GM19023 (cell line): ENCODE measurements around the gene RNF34.

ENCODE experiments used
- ATAC-seq: cut with Tn5 transposase; IDR thresholded peaks from one replicate; pipeline ENCODE4 v1.9.1; 2021; ENCODE audit warnings: mild to moderate bottlenecking, moderate library complexity; ENCODE audit not compliant: unreplicated experiment

Gene RNF34

DNA sequence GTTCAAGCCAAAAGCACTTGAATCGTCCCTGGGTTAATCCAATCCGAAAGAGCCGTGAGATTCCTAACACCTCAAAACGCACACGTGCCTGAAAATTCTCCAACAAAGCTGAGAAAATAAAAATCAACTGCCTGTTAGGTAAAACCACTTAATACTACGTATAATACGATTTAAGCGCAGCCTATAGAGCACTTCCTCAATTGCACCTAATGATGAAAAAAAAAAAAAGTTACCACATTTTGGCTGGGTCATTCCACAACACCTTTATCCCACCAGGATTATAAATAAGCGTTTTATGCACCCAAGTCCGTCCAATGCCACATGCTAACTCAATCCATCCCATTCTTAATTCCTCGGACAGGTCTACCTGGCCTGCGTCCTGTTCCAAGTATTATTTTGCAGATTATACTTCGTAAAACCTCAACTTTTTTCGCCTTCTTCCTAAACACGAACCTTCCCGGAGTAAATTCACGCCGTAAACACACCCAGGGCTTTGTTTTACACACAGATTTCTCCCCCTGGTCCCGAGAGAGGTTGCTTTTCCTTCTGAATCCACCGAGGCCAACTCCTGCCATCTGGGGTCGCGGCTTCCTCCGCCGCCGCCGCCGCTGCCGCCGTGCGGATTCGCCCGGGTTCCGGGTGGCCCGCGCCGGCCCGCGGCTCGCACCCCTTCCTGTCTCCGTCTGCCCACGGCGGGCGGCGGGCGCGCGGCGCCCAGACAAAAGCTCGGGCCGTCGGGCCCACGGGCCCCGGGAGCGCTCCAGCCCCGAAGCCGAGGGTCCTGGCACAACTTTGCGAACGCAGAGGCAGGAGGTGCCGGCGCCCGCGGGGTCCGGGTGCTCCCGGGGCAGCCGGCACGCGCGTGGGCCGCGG lies 66.2 kb downstream of the RNF34 start:
- ATAC-seq = peak; percentile 7

DNA sequence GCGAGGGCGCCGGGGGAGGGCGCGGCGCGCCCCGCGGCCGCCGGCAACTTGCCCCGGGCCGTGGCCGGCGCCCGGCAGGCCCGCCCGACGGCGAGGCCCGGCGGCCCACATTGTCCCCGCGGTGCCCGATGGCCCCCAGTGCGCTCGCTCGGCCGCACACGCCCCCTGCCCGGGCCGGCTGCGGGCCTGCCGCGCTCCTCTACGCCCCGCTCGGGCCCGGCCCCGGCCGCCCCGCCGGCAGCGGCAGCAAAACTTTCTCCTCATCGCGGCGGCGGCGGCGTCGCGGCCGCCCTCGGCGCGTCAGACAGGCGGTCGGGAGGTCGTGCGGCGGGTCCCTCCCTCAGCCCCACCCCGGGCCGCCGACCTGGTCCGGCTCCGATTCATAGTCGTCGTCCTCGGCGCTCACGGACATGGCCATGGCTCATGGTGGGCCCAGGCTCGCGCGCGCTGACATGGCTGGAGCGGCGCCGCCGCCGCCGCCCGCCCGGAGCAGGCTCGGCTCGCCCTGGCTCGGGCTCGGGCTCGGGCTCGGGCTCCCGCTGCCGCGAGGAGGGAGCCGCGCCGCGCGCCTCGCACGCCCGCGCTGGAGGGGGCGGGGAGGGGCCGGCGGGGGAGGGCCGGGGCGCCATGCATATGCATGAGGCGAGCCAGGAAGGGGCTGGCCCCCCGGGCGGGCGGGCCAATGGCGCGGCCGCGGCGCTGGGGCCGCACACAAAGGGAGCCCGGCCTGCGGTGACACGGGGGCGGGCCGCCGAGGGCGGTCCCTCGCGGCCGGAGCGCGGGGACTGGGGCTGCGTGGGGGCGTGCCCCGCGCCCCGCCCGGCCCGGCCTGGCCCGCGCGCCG lies 67.1 kb downstream of the RNF34 start:
- ATAC-seq = peak; percentile 90

DNA sequence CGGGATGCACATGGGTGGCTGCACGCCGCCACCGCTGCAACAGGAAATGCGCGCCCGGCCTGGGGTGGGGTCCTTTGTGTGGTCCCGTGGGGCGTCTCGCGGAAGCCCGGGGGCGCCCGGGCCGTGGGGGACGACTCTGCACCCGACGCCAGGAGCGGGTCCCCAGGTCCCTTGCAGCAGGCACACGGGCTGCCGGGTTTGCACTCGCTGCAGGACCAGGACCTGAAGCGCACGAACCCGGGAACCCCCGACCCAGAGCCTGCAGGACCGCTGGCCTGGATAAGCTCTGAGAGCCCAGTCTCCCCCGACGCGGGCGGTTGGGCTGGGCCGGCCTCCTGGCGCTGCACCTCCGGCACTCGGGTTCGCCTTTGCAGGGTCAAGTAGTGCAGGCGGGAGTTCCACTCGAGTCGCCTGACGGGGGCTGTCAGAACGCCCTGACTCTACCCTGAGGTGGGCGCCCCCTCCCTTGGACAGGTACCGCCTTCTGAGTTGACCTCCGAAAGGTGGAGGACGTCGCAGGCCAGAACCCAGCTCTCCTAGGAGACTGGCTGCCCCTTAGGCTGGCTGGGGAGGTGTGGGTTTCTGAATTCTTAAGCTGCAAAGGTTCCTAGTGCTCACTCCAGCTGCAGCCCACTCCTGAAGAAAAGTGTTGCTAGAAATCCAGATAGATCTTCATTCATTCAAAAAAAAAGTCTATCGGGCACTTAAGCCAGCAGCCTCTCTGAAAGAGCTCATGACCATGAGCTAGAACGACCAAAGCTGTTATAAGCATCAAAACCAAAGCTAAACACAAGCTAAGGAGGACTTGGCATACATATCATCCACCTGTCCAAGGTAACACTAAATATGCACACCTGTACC lies 68.0 kb downstream of the RNF34 start:
- peak; percentile 7 for ATAC-seq

DNA sequence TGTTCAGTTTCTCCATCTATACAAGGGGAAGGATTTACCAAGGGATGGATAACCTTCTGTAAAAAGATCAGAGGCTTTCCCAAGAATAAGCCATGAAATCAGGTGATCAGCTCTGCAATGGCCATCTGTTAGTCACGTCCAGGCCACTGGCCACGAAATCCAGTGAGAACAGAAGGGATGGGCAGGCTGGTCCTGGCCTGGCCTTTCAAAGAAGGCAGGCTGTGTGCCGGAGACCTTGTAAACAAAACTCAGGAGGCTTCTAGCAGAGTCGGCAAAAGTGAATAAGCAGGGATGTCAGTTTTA lies 68.5 kb downstream of the RNF34 start:
- ATAC-seq = no peak

DNA sequence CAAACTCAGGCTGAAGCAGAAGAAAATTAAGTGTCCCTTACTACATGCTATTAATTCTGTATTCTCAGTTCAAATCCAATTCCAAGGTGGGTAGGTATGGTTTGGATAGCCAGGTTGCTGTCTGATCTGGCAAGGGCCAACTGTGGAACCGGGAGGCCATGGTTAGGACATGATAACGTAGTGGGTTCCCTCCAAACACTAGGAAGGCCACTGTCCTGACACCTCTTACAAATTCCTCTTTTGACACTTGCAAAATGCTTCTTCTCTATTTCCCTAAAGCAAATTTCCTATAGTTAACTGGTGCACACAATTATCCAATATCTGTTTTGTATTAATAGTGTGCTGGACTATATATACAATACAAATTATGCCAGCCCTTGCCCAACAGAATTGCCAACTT lies 70.8 kb downstream of the RNF34 start:
- no peak for ATAC-seq

DNA sequence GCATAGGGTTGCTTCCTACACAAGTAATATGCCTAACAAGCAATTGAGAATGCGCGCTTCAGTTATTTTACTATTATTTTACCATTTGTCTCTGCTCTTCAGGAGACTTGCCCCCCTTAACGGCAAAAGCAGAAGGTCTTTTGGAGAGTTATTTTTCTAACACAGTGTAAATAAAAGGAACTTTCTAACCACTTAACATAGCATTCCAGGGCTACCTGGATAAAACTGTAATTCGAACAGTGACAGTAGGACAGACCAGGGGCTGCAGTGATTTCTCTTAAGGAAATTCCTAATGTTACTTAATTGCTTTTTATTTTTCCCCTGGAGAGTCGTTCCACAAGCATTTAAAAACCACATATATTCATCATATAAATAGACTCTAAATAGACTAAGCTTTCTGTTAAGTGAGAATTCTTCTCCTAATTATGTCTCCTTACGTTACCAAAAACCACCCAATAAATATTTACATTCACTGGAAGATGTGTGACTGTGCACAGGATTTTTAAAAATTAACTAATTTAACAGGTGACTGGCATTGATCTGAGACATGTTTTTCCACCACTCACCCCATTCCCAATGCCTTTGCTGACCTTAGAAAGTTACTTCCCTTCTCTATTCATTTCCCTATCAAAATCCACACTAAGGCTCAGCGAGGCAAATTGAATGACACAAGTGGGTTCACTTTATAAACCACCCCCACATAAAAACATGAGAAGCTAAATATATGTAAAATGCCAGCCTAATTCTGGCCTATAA lies 72.4 kb downstream of the RNF34 start:
- no peak for ATAC-seq
